ENCODE measurements around the gene MBD2.

MBD2 gene

DNA sequence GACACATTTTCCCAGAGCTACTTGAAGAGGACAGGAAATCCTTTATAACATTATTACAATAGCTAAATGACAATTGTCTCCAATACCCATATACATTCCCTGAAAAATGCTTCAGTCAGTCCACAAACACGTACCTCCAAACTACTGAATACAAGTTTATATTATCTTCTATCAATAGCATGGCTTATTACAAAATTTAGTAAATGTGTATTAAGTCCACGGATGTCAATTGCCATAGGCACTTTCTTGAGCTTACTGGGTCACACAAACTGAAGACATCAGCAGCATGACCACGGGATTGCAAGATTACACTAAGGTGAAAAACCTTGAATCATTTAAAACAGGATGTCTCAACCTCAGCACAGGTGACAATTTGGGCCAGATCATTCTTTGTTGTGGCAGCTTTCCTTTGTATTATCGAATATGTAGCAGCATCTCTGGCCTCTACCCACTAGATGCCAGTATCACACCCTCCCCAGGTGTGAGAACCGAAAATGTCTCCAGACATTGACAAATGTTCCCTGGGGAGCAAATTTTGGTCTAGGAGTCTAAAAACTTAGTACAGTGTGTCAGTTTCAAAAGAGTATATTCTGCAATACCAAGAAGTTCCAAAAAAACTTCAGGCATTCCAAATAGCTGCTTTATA is 1.4 kb downstream of the MBD2 start:
- CTCF ChIA-PET, result interaction anchor here (0.6 to 1.2 kb wide), 11 partner anchors 14 to 873 kb away, joined by 3 to 5 read pairs (median 3); no protein-coding TSS in a partner anchor

DNA sequence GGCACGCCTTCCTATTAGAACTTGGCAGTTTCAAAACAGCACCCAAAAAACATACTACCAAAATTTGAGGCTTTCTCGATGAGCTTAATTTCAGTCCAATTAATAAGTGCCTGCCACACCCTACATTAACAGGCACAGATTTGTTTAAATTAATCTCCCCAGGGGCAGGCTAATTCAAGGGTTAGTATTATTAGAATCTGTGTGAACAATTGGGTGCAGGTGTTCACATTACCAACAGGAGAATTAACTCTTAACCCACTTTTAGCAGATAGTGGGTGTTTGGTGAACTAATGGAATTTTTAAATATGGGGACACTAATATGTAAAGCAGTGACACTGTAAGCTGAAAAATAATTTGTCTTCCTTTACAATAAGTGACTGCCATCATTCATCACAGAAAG is 4.1 kb downstream of the MBD2 start:
- ChIA-PET CTCF (interaction anchor here (0.7 kb wide), 1 partner anchor 34 kb away, joined by 3 read pairs; no protein-coding TSS in a partner anchor), POLR2A (no interaction called here)
- no peak overlapping the region for H3K27ac ChIP-seq (ENCODE audit: extremely low read depth, low read depth, low read length)
- H3K4me3 ChIP-seq (ENCODE audit: low read depth, low read length), result no peak overlapping the region
- H3K4me1 ChIP-seq (ENCODE audit: control insufficient read depth, insufficient read depth, low read length), result peaks cover 27% of the 10 kb centered on the region
- no peaks in the 10 kb centered on the region; a peak in 1 of 3 replicates for H3K36me3 ChIP-seq (ENCODE audit: control insufficient read depth in 2 of 2, insufficient read depth in 1 of 2, low read length in 2 of 2)
- H3K9me3 ChIP-seq (ENCODE audit: control insufficient read depth, insufficient read depth, low read depth, low read length), result no peaks in the 10 kb centered on the region
- TF ChIP-seq ZNF350 (tag by site-specific recombination; IDR thresholded peaks at IDR 0.05), result no peak
- no peak for TF ChIP-seq ZNF280C (tag by site-specific recombination; IDR thresholded peaks at IDR 0.05)
- no peak for TF ChIP-seq ZNF600 (tag by site-specific recombination; IDR thresholded peaks at IDR 0.05)
- TF ChIP-seq RBAK (tag by site-specific recombination; IDR thresholded peaks at IDR 0.05), result no peak
- TF ChIP-seq, protein P1, sequence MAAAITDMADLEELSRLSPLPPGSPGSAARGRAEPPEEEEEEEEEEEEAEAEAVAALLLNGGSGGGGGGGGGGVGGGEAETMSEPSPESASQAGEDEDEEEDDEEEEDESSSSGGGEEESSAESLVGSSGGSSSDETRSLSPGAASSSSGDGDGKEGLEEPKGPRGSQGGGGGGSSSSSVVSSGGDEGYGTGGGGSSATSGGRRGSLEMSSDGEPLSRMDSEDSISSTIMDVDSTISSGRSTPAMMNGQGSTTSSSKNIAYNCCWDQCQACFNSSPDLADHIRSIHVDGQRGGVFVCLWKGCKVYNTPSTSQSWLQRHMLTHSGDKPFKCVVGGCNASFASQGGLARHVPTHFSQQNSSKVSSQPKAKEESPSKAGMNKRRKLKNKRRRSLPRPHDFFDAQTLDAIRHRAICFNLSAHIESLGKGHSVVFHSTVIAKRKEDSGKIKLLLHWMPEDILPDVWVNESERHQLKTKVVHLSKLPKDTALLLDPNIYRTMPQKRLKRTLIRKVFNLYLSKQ (tag by site-specific recombination; IDR thresholded peaks at IDR 0.05; ENCODE audit: borderline replicate concordance), result no peak
- TF ChIP-seq ZNF266 (tag by site-specific recombination; IDR thresholded peaks at IDR 0.05; ENCODE audit: low read depth), result no peak
- TF ChIP-seq ZNF830 (tag by site-specific recombination; IDR thresholded peaks at IDR 0.05; ENCODE audit: low read depth), result no peak
- TF ChIP-seq ZNF114 (tag by site-specific recombination; IDR thresholded peaks at IDR 0.05), result no peak
- no peak for TF ChIP-seq ZNF248 (tag by site-specific recombination; IDR thresholded peaks at IDR 0.05)
- TF ChIP-seq ZNF654 (tag by site-specific recombination; IDR thresholded peaks at IDR 0.05; ENCODE audit: low read depth), result no peak
- TF ChIP-seq, protein P2, sequence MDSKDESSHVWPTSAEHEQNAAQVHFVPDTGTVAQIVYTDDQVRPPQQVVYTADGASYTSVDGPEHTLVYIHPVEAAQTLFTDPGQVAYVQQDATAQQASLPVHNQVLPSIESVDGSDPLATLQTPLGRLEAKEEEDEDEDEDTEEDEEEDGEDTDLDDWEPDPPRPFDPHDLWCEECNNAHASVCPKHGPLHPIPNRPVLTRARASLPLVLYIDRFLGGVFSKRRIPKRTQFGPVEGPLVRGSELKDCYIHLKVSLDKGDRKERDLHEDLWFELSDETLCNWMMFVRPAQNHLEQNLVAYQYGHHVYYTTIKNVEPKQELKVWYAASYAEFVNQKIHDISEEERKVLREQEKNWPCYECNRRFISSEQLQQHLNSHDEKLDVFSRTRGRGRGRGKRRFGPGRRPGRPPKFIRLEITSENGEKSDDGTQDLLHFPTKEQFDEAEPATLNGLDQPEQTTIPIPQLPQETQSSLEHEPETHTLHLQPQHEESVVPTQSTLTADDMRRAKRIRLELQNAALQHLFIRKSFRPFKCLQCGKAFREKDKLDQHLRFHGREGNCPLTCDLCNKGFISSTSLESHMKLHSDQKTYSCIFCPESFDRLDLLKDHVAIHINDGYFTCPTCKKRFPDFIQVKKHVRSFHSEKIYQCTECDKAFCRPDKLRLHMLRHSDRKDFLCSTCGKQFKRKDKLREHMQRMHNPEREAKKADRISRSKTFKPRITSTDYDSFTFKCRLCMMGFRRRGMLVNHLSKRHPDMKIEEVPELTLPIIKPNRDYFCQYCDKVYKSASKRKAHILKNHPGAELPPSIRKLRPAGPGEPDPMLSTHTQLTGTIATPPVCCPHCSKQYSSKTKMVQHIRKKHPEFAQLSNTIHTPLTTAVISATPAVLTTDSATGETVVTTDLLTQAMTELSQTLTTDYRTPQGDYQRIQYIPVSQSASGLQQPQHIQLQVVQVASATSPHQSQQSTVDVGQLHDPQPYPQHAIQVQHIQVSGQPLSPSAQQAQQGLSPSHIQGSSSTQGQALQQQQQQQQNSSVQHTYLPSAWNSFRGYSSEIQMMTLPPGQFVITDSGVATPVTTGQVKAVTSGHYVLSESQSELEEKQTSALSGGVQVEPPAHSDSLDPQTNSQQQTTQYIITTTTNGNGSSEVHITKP (tag by site-specific recombination; IDR thresholded peaks at IDR 0.05), result no peak
- TF ChIP-seq HIC1 (tag by site-specific recombination; IDR thresholded peaks at IDR 0.05), result no peak

More for the DNA sequence above, 1.4 kb downstream of the MBD2 start:
- Histone ChIP-seq H3K36me3 (ENCODE audit: control insufficient read depth in 2 of 2, insufficient read depth in 1 of 2, low read length in 2 of 2) (no peaks in the 10 kb centered on the region; a peak in 1 of 3 replicates), H3K9me3 (ENCODE audit: control insufficient read depth, insufficient read depth, low read depth, low read length) (no peaks in the 10 kb centered on the region), H3K4me3 (ENCODE audit: low read depth, low read length) (peak overlapping the region; percentile 68), H3K27ac (ENCODE audit: extremely low read depth, low read depth, low read length) (peak overlapping the region; percentile 83), H3K4me1 (ENCODE audit: control insufficient read depth, insufficient read depth, low read length) (peaks cover 25% of the 10 kb centered on the region)
- POLR2A ChIA-PET, result interaction anchor here (0.9 to 1.7 kb wide), 5 partner anchors 9 to 135 kb away, joined by 3 to 19 read pairs (median 4); partner anchors contain the start of genes C18orf54, POLI and STARD6
- TF ChIP-seq, protein P3, sequence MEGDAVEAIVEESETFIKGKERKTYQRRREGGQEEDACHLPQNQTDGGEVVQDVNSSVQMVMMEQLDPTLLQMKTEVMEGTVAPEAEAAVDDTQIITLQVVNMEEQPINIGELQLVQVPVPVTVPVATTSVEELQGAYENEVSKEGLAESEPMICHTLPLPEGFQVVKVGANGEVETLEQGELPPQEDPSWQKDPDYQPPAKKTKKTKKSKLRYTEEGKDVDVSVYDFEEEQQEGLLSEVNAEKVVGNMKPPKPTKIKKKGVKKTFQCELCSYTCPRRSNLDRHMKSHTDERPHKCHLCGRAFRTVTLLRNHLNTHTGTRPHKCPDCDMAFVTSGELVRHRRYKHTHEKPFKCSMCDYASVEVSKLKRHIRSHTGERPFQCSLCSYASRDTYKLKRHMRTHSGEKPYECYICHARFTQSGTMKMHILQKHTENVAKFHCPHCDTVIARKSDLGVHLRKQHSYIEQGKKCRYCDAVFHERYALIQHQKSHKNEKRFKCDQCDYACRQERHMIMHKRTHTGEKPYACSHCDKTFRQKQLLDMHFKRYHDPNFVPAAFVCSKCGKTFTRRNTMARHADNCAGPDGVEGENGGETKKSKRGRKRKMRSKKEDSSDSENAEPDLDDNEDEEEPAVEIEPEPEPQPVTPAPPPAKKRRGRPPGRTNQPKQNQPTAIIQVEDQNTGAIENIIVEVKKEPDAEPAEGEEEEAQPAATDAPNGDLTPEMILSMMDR (tag by site-specific recombination; IDR thresholded peaks at IDR 0.05), result peak; percentile 22; the same call in 1 of the 2 replicates
- TF ChIP-seq, protein P4, sequence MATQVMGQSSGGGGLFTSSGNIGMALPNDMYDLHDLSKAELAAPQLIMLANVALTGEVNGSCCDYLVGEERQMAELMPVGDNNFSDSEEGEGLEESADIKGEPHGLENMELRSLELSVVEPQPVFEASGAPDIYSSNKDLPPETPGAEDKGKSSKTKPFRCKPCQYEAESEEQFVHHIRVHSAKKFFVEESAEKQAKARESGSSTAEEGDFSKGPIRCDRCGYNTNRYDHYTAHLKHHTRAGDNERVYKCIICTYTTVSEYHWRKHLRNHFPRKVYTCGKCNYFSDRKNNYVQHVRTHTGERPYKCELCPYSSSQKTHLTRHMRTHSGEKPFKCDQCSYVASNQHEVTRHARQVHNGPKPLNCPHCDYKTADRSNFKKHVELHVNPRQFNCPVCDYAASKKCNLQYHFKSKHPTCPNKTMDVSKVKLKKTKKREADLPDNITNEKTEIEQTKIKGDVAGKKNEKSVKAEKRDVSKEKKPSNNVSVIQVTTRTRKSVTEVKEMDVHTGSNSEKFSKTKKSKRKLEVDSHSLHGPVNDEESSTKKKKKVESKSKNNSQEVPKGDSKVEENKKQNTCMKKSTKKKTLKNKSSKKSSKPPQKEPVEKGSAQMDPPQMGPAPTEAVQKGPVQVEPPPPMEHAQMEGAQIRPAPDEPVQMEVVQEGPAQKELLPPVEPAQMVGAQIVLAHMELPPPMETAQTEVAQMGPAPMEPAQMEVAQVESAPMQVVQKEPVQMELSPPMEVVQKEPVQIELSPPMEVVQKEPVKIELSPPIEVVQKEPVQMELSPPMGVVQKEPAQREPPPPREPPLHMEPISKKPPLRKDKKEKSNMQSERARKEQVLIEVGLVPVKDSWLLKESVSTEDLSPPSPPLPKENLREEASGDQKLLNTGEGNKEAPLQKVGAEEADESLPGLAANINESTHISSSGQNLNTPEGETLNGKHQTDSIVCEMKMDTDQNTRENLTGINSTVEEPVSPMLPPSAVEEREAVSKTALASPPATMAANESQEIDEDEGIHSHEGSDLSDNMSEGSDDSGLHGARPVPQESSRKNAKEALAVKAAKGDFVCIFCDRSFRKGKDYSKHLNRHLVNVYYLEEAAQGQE (tag by site-specific recombination; IDR thresholded peaks at IDR 0.05), result no peak
- no peak for TF ChIP-seq ZNF560 (tag by site-specific recombination; IDR thresholded peaks at IDR 0.05; ENCODE audit: borderline replicate concordance)

All from HEK293 (cell line).